ENCODE results near the gene NFYC. TPM values are rescaled to one million over a fixed set of nuclear protein-coding genes. Genes with fewer than 3 reads are reported as not detected.
A peak's percentile ranks its signal among the peaks of the same experiment; 100 is the strongest.

The NFYC gene
- 32.5 TPM for polyA plus RNA-seq (2013, experiment 1 of 2)
- polyA plus RNA-seq (2013, experiment 2 of 2): 32.5 TPM

DNA sequence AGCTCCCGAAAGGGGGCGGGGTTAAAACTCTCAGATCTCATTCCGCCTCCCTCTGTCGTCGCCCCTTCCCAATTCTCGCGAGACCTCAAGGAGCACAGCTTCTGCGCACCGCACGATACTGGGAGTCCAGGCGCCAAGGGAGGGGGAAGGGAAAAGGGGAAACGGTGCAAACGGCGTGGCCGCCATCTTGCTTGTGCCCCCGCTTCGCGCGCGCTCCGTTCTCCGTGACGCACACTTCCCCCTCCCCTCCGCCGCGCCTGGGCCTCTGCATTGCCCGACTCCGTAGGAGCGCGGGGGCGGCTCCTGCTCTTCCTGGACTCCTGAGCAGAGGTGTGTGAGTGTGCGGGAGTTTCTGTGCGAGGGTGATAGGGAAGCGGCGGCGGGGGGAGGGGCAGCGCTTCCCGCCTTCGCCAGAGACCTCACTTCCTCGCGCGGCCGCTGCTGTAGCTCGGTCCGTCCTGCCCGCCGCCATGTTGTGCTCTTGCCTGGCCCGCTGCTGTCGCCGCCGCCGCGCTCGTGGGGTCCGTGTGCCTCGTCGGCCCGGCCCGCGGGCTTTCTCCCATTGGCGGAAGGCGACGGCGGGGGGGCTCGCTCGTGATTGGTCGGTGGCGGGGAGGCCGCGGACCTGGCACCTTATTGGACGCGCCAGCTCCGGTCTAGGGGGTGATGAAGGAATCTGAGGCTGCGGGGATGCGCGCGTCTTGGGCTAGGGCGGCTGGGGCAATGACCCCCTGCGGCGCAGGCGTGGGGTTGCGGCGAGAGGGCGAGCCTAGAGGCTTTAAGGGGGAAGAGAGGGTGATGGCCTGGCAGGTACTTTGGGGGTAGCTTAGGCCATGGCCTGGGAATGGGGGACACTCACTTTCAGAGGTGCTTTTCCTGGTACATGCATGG lies at the start of gene NFYC:
Gene NFYC, plus strand, starts transcription at position 167 of the 891 bp plus-strand sequence. CDS start 47,140 bp downstream, outside the sequence.
- no peaks in the 10 kb centered on the region for H3K27me3 ChIP-seq (ENCODE audit: control insufficient read depth in 1 of 2, insufficient read depth in 1 of 2, low read length in 2 of 2)
- peak within 1 kb of the TSS; percentile 75 for H3K4me2 ChIP-seq (ENCODE audit: low read length, poor library complexity, severe bottlenecking)
- H4K8ac ChIP-seq (ENCODE audit: low read length): peak within 1 kb of the TSS; percentile 100
- DNase-seq: peak; percentile 99
- H2AK5ac ChIP-seq (ENCODE audit: low read length, severe bottlenecking): peak within 1 kb of the TSS; percentile 47
- H4K91ac ChIP-seq (ENCODE audit: low read length): peak within 1 kb of the TSS; percentile 90
- H3K18ac ChIP-seq (ENCODE audit: low read depth in 1 of 2, low read length in 2 of 2): peak within 1 kb of the TSS; percentile 94 to 99
- H2BK120ac ChIP-seq (ENCODE audit: low read depth, low read length): peak within 1 kb of the TSS; percentile 23
- no peaks in the 10 kb centered on the region for H3K9me3 ChIP-seq (ENCODE audit: control insufficient read depth, low read length)
- H2BK12ac ChIP-seq (ENCODE audit: low read length in 2 of 2): no peak within 1 kb of the TSS
- peak within 1 kb of the TSS in 1 of 2 experiments; percentile 79 for H3K14ac ChIP-seq (ENCODE audit: low read length in 2 of 2)
- H3K36me3 ChIP-seq (ENCODE audit: control insufficient read depth in 1 of 2, insufficient read depth in 2 of 2, low read depth in 1 of 2, low read length in 2 of 2): peaks cover 0 to 4% of the 10 kb centered on the region in 2 experiments
- H3K9ac ChIP-seq (ENCODE audit: low read length): peak within 1 kb of the TSS; percentile 98
- peak within 1 kb of the TSS; percentile 56 for H2AFZ ChIP-seq (ENCODE audit: low read depth, low read length)
- H3K4me3 ChIP-seq (ENCODE audit: insufficient read depth in 1 of 2, low read depth in 1 of 2, low read length in 2 of 2): peak within 1 kb of the TSS; percentile 88 to 92
- H3K27ac ChIP-seq (ENCODE audit: low read length, poor library complexity, severe bottlenecking): peak within 1 kb of the TSS; percentile 93
- H3K4me1 ChIP-seq (ENCODE audit: control insufficient read depth, insufficient read depth, low read depth, low read length): peaks cover 1% of the 10 kb centered on the region
- under 1% methylated on average over 56 of the region's 84 CpGs for WGBS
- peak within 1 kb of the TSS in 1 of 2 experiments; percentile 46 for H3K23ac ChIP-seq (ENCODE audit: low read length in 2 of 2)
- peaks cover 5% of the 10 kb centered on the region for H3K79me1 ChIP-seq (replicated peaks; ENCODE audit: low read length, poor library complexity, severe bottlenecking)
- peak within 1 kb of the TSS; percentile 39 for H2BK15ac ChIP-seq (ENCODE audit: low read depth, poor library complexity, severe bottlenecking)
- H3K4ac ChIP-seq (ENCODE audit: low read depth in 1 of 2, low read length in 2 of 2): peak within 1 kb of the TSS; percentile 79 to 97
- peak within 1 kb of the TSS; percentile 93 for H2BK5ac ChIP-seq (ENCODE audit: low read depth, low read length, poor library complexity, severe bottlenecking)

DNA sequence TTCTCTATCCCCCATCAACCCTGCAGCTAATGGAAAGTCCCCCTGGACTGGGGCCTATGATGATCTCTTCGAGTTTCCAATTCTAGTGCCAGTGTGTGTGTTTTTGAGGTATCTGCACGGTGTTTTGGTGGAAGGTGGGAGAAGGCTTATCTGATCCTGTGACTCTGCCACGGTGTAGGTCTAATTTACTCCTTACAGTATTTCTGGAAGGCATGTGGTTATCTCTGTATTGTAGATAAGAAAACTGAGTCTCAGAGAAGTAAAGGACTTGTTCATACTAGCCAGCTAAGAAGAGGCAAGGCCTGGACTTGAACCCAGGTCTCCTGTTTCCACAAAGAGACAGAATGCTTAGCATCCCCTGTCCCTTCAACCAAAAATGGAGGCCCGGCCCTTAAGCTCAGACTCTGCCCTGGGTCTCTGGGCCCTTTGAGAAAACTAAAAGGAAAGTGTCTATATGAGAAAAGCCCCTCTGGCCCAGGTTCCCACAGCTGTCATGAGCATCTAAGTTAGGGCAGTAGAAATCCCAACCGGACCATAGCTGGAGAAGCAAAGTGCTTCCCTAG lies 46.3 kb upstream of the NFYC start:
- no peak overlapping the region for H3K18ac ChIP-seq (ENCODE audit: low read depth in 1 of 2, low read length in 2 of 2)
- no peak overlapping the region for H3K27ac ChIP-seq (ENCODE audit: low read length, poor library complexity, severe bottlenecking)
- peaks cover 2% of the 10 kb centered on the region for H3K4me1 ChIP-seq (ENCODE audit: control insufficient read depth, insufficient read depth, low read depth, low read length)
- H4K91ac ChIP-seq (ENCODE audit: low read length): no peak overlapping the region
- H2BK120ac ChIP-seq (ENCODE audit: low read depth, low read length): no peak overlapping the region
- peaks cover 18 to 29% of the 10 kb centered on the region in 2 experiments for H3K27me3 ChIP-seq (ENCODE audit: control insufficient read depth in 1 of 2, insufficient read depth in 1 of 2, low read length in 2 of 2)
- H2AFZ ChIP-seq (ENCODE audit: low read depth, low read length): no peak overlapping the region
- H3K9me3 ChIP-seq (ENCODE audit: control insufficient read depth, low read length): peaks cover 3% of the 10 kb centered on the region
- 70% methylated on average over 5 of the region's 5 CpGs for WGBS
- no peaks in the 10 kb centered on the region for H3K79me1 ChIP-seq (replicated peaks; ENCODE audit: low read length, poor library complexity, severe bottlenecking)
- DNase-seq: no peak
- no peak overlapping the region for H3K14ac ChIP-seq (ENCODE audit: low read length in 2 of 2)
- H3K23ac ChIP-seq (ENCODE audit: low read length in 2 of 2): no peak overlapping the region
- no peak overlapping the region for H2AK5ac ChIP-seq (ENCODE audit: low read length, severe bottlenecking)
- no peak overlapping the region for H4K8ac ChIP-seq (ENCODE audit: low read length)
- H2BK5ac ChIP-seq (ENCODE audit: low read depth, low read length, poor library complexity, severe bottlenecking): no peak overlapping the region
- H2BK12ac ChIP-seq (ENCODE audit: low read length in 2 of 2): no peak overlapping the region
- no peak overlapping the region for H3K4me2 ChIP-seq (ENCODE audit: low read length, poor library complexity, severe bottlenecking)
- H2BK15ac ChIP-seq (ENCODE audit: low read depth, poor library complexity, severe bottlenecking): no peak overlapping the region
- H3K36me3 ChIP-seq (ENCODE audit: control insufficient read depth in 1 of 2, insufficient read depth in 2 of 2, low read depth in 1 of 2, low read length in 2 of 2): no peaks in the 10 kb centered on the region
- no peak overlapping the region for H3K9ac ChIP-seq (ENCODE audit: low read length)
- H3K4ac ChIP-seq (ENCODE audit: low read depth in 1 of 2, low read length in 2 of 2): no peak overlapping the region
- no peak overlapping the region for H3K4me3 ChIP-seq (ENCODE audit: insufficient read depth in 1 of 2, low read depth in 1 of 2, low read length in 2 of 2)

DNA sequence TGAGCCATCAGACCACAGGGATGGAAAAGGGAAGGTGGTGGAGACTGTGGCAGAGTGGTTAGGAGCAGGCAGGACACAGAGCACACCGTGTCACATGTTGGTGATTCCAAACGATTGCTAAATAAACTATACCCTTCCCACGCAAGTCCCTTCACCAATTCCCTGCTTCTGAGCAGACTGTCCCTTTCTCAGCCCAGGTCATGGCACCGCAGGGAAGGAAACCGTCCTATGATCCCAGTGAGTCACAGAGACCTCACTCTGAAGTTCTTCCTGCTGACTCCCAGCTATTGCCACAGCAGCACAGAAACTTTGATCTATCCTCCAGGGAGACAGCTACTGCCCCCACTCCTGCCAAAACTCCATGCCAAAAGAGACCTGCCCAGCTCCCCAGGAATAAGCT lies 45.2 kb upstream of the NFYC start:
- Histone ChIP-seq H3K4me3 (ENCODE audit: insufficient read depth in 1 of 2, low read depth in 1 of 2, low read length in 2 of 2) (peak overlapping the region in 1 of 2 experiments; percentile 8), H3K14ac (ENCODE audit: low read length in 2 of 2) (no peak overlapping the region), H3K9ac (ENCODE audit: low read length) (peak overlapping the region; percentile 17), H3K18ac (ENCODE audit: low read depth in 1 of 2, low read length in 2 of 2) (no peak overlapping the region), H2BK15ac (ENCODE audit: low read depth, poor library complexity, severe bottlenecking) (no peak overlapping the region), H3K27ac (ENCODE audit: low read length, poor library complexity, severe bottlenecking) (no peak overlapping the region), H4K8ac (ENCODE audit: low read length) (no peak overlapping the region), H3K4ac (ENCODE audit: low read depth in 1 of 2, low read length in 2 of 2) (no peak overlapping the region), H3K4me1 (ENCODE audit: control insufficient read depth, insufficient read depth, low read depth, low read length) (peaks cover 2% of the 10 kb centered on the region), H3K79me1 (replicated peaks; ENCODE audit: low read length, poor library complexity, severe bottlenecking) (no peaks in the 10 kb centered on the region), H3K9me3 (ENCODE audit: control insufficient read depth, low read length) (peaks cover 3% of the 10 kb centered on the region), H3K36me3 (ENCODE audit: control insufficient read depth in 1 of 2, insufficient read depth in 2 of 2, low read depth in 1 of 2, low read length in 2 of 2) (no peaks in the 10 kb centered on the region), H2AK5ac (ENCODE audit: low read length, severe bottlenecking) (no peak overlapping the region), H2BK5ac (ENCODE audit: low read depth, low read length, poor library complexity, severe bottlenecking) (no peak overlapping the region), H2BK120ac (ENCODE audit: low read depth, low read length) (no peak overlapping the region), H3K27me3 (ENCODE audit: control insufficient read depth in 1 of 2, insufficient read depth in 1 of 2, low read length in 2 of 2) (peaks cover 18 to 28% of the 10 kb centered on the region in 2 experiments), H3K23ac (ENCODE audit: low read length in 2 of 2) (no peak overlapping the region), H4K91ac (ENCODE audit: low read length) (no peak overlapping the region), H2BK12ac (ENCODE audit: low read length in 2 of 2) (no peak overlapping the region), H2AFZ (ENCODE audit: low read depth, low read length) (no peak overlapping the region), H3K4me2 (ENCODE audit: low read length, poor library complexity, severe bottlenecking) (no peak overlapping the region)
- peak; percentile 52 for DNase-seq
- 70% methylated on average over 5 of the region's 5 CpGs for WGBS

DNA sequence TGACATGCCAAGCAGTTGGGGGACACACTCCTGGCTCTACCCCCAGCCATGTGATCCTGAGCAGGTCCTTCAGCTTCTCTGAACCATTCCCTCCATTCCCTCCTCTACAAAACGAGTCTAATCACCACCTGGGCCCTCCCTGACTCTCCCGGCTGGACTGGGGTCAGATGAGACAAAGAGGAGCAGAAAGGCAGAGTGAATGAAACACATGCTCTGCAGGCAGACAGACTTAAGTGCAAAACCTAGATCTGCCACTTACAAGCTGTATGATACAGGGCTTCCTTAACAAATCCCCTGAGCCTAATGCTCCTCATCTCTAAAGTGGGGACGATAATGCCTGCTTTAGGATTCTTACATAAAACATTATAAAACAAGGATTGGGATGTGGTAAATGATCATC lies 43.3 kb upstream of the NFYC start:
- Histone ChIP-seq H3K79me1 (replicated peaks; ENCODE audit: low read length, poor library complexity, severe bottlenecking) (no peaks in the 10 kb centered on the region), H2BK5ac (ENCODE audit: low read depth, low read length, poor library complexity, severe bottlenecking) (no peak overlapping the region), H2BK15ac (ENCODE audit: low read depth, poor library complexity, severe bottlenecking) (no peak overlapping the region), H3K23ac (ENCODE audit: low read length in 2 of 2) (no peak overlapping the region), H3K14ac (ENCODE audit: low read length in 2 of 2) (no peak overlapping the region), H4K91ac (ENCODE audit: low read length) (no peak overlapping the region), H3K4me1 (ENCODE audit: control insufficient read depth, insufficient read depth, low read depth, low read length) (peaks cover 2% of the 10 kb centered on the region), H2AFZ (ENCODE audit: low read depth, low read length) (no peak overlapping the region), H3K4me2 (ENCODE audit: low read length, poor library complexity, severe bottlenecking) (no peak overlapping the region), H2BK120ac (ENCODE audit: low read depth, low read length) (no peak overlapping the region), H3K4ac (ENCODE audit: low read depth in 1 of 2, low read length in 2 of 2) (no peak overlapping the region), H3K4me3 (ENCODE audit: insufficient read depth in 1 of 2, low read depth in 1 of 2, low read length in 2 of 2) (no peak overlapping the region), H2BK12ac (ENCODE audit: low read length in 2 of 2) (no peak overlapping the region), H3K27ac (ENCODE audit: low read length, poor library complexity, severe bottlenecking) (no peak overlapping the region), H3K9ac (ENCODE audit: low read length) (no peak overlapping the region), H3K18ac (ENCODE audit: low read depth in 1 of 2, low read length in 2 of 2) (no peak overlapping the region), H3K9me3 (ENCODE audit: control insufficient read depth, low read length) (no peaks in the 10 kb centered on the region), H3K36me3 (ENCODE audit: control insufficient read depth in 1 of 2, insufficient read depth in 2 of 2, low read depth in 1 of 2, low read length in 2 of 2) (no peaks in the 10 kb centered on the region), H3K27me3 (ENCODE audit: control insufficient read depth in 1 of 2, insufficient read depth in 1 of 2, low read length in 2 of 2) (peaks cover 34 to 45% of the 10 kb centered on the region in 2 experiments), H2AK5ac (ENCODE audit: low read length, severe bottlenecking) (no peak overlapping the region), H4K8ac (ENCODE audit: low read length) (no peak overlapping the region)
- whole genome bisulfite sequencing: 48% methylated on average over 2 of the region's 3 CpGs
- no peak for DNase-seq

Measured in mesenchymal stem cell (in vitro differentiated cells and primary cell).